ENCODE results near the gene NT5DC2.
A peak's percentile ranks its signal among the peaks of the same experiment; 100 is the strongest.

The NT5DC2 gene

DNA sequence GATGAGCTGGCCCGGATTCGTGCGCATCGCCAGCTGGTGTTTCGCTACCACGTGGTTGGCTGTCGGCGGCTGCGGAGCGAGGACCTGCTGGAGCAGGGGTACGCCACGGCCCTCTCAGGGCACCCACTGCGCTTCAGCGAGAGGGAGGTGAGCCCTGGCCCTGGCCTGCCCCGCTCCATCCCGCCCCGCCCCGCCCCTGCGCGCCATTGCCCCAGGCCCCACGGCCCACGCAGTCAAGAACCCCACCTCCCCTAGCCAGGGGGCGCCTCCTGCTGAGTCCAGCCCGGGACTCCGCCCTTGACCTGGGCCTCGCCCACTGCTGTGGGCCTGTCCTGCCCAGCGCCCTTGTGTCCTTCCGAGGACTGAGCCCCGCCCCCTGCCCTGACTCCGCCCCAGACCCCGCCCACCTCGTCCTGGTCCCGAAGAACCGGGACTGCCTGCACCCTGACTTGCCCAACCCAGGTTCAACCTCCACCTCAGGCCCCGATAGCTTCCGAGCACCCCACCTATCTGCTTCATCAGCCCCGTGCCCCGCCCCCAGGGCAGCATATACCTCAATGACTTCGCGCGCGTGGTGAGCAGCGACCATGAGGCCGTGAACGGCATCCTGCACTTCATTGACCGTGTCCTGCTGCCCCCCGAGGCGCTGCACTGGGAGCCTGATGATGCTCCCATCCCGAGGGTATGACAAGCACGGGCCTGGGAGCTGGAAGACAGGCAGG, 14.8 kb downstream of the NT5DC2 start:
- in situ Hi-C loops (cut with HindIII; ENCODE audit: low pct_unique_long_range_greater_than_20kb, low sequenced_read_pairs), result no loop called here
- no peak for TF ChIP-seq JUND (IDR thresholded peaks at IDR 0.05; ENCODE audit: low read depth)
- DNase-seq (ENCODE audit: low read depth in 1 of 2, low spot score in 1 of 2), result peak in 1 of 2 experiments; percentile 69

- no peak for DNase-seq (ENCODE audit: low read depth in 1 of 2, low spot score in 1 of 2)
- in situ Hi-C loops (cut with HindIII; ENCODE audit: low pct_unique_long_range_greater_than_20kb, low sequenced_read_pairs), result no loop called here
- no peak for TF ChIP-seq JUND (IDR thresholded peaks at IDR 0.05; ENCODE audit: low read depth)
Observed at GRCh38 chr3:52517796-52518722, 15.6 kb downstream of the NT5DC2 start.

GRCh38 chr3:52516509-52517195, 17.0 kb downstream of the NT5DC2 start:
- in situ Hi-C loops (cut with HindIII; ENCODE audit: low pct_unique_long_range_greater_than_20kb, low sequenced_read_pairs), result no loop called here
- no peak for DNase-seq (ENCODE audit: low read depth in 1 of 2, low spot score in 1 of 2)
- TF ChIP-seq JUND (IDR thresholded peaks at IDR 0.05; ENCODE audit: low read depth), result no peak

GRCh38 chr3:52515192-52515591, 18.5 kb downstream of the NT5DC2 start:
- DNase-seq (ENCODE audit: low read depth in 1 of 2, low spot score in 1 of 2), result no peak
- TF ChIP-seq JUND (IDR thresholded peaks at IDR 0.05; ENCODE audit: low read depth), result no peak
- in situ Hi-C loops (cut with HindIII; ENCODE audit: low pct_unique_long_range_greater_than_20kb, low sequenced_read_pairs), result no loop called here

DNA sequence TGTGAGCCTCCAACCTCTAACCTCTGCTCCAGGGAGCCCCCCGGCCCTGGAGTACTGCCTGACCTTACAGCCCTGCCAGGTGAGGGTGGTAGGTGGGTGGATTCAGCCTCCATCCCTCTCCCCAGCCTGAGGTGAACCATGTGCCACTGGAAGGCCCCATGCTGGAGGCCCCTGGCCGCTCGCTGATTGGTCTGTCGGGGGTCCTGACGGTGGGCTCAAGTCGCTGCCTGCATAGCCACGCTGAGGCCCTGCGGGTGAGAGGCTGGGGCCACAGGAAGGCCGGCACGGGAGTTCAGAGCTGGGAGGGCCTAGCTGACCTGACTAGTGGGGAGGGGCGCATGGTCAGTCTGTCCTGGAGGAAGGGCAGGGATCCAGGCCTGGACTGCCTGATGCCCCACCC, 19.1 kb downstream of the NT5DC2 start:
- no peak for DNase-seq (ENCODE audit: low read depth in 1 of 2, low spot score in 1 of 2)
- in situ Hi-C loops (cut with HindIII; ENCODE audit: low pct_unique_long_range_greater_than_20kb, low sequenced_read_pairs), result no loop called here
- TF ChIP-seq JUND (IDR thresholded peaks at IDR 0.05; ENCODE audit: low read depth), result no peak

GRCh38 chr3:52513281-52513680, 20.4 kb downstream of the NT5DC2 start:
- DNase-seq (ENCODE audit: low read depth in 1 of 2, low spot score in 1 of 2), result no peak
- in situ Hi-C loops (cut with HindIII; ENCODE audit: low pct_unique_long_range_greater_than_20kb, low sequenced_read_pairs), result no loop called here
- no peak for TF ChIP-seq JUND (IDR thresholded peaks at IDR 0.05; ENCODE audit: low read depth)

DNA sequence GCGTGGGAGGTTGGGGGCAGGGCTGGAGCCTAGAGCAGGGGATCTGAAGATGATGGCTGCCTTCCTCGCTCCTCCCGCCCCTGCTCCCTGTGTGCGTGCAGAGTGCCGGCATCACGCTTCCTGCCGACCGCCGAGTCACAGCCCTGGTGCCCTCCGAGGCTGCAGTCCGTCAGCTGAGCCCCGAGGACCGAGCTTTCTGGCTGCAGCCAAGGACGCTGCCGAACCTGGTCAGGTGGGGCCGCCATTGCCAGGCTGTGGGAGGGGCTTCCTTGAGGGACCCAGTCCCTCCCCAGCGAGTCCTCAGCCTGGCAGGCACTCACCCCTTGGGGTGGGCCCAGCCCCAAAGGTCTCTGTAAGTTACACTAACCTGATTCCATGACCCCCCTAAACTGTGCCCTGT, 20.9 kb downstream of the NT5DC2 start:
- TF ChIP-seq JUND (IDR thresholded peaks at IDR 0.05; ENCODE audit: low read depth), result no peak
- in situ Hi-C loops (cut with HindIII; ENCODE audit: low pct_unique_long_range_greater_than_20kb, low sequenced_read_pairs), result no loop called here
- DNase-seq (ENCODE audit: low read depth in 1 of 2, low spot score in 1 of 2), result no peak

- no peak for TF ChIP-seq JUND (IDR thresholded peaks at IDR 0.05; ENCODE audit: low read depth)
- in situ Hi-C loops (cut with HindIII; ENCODE audit: low pct_unique_long_range_greater_than_20kb, low sequenced_read_pairs), result no loop called here
- DNase-seq (ENCODE audit: low read depth in 1 of 2, low spot score in 1 of 2), result no peak
Observed at GRCh38 chr3:52512105-52512504, 21.6 kb downstream of the NT5DC2 start.

GRCh38 chr3:52511509-52511908, 22.1 kb downstream of the NT5DC2 start:
- no peak for TF ChIP-seq JUND (IDR thresholded peaks at IDR 0.05; ENCODE audit: low read depth)
- in situ Hi-C loops (cut with HindIII; ENCODE audit: low pct_unique_long_range_greater_than_20kb, low sequenced_read_pairs), result no loop called here
- DNase-seq (ENCODE audit: low read depth in 1 of 2, low spot score in 1 of 2), result no peak

- no peak for TF ChIP-seq JUND (IDR thresholded peaks at IDR 0.05; ENCODE audit: low read depth)
- in situ Hi-C loops (cut with HindIII; ENCODE audit: low pct_unique_long_range_greater_than_20kb, low sequenced_read_pairs), result no loop called here
- DNase-seq (ENCODE audit: low read depth in 1 of 2, low spot score in 1 of 2), result no peak
Observed at GRCh38 chr3:52509753-52510328, 23.8 kb downstream of the NT5DC2 start.

- in situ Hi-C loops (cut with HindIII; ENCODE audit: low pct_unique_long_range_greater_than_20kb, low sequenced_read_pairs), result no loop called here
- no peak for DNase-seq (ENCODE audit: low read depth in 1 of 2, low spot score in 1 of 2)
- no peak for TF ChIP-seq JUND (IDR thresholded peaks at IDR 0.05; ENCODE audit: low read depth)
Observed at GRCh38 chr3:52507359-52507758, 26.3 kb downstream of the NT5DC2 start.

DNA sequence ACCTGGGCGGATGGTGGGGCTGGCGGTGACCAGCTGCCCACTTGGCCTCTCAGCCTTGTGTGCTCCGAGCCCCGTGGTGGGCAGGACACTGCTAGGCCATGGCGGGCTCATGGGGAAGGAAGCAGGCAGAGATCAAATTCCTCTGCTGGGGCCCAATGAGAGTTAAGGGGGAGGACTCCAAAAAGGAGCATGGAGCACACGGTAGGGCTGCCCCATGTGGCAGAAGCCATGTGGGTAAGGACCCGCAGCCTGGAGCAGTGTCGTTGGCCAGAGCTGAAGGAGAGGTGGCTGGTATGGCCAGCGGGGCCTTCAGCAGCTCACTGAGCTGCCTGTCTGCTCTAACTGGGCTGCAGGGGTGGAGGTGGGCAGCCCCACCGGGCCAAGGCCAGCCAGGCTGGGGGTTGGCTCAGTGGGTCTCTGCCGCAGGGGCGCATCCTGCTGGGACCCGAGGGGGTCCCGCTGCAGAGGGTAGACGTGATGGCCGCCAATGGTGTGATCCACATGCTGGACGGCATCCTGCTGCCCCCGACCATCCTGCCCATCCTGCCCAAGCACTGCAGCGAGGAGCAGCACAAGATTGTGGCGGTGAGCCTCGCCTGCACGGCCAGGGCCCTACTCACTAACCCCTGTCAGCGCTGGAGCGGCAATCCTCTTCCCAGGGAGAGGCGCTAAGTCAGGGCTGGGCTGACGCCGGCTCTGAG, 27.2 kb downstream of the NT5DC2 start:
- DNase-seq (ENCODE audit: low read depth in 1 of 2, low spot score in 1 of 2), result no peak
- TF ChIP-seq JUND (IDR thresholded peaks at IDR 0.05; ENCODE audit: low read depth), result no peak
- in situ Hi-C loops (cut with HindIII; ENCODE audit: low pct_unique_long_range_greater_than_20kb, low sequenced_read_pairs), result no loop called here

All from T47D (cell line).